ENCODE measurements around the gene TSPOAP1. TPM values are rescaled to one million over a fixed set of nuclear protein-coding genes. Genes with fewer than 3 reads are reported as not detected.

The TSPOAP1 gene
- total RNA-seq, 1 donor from 2014 or later: 1.3 TPM

DNA sequence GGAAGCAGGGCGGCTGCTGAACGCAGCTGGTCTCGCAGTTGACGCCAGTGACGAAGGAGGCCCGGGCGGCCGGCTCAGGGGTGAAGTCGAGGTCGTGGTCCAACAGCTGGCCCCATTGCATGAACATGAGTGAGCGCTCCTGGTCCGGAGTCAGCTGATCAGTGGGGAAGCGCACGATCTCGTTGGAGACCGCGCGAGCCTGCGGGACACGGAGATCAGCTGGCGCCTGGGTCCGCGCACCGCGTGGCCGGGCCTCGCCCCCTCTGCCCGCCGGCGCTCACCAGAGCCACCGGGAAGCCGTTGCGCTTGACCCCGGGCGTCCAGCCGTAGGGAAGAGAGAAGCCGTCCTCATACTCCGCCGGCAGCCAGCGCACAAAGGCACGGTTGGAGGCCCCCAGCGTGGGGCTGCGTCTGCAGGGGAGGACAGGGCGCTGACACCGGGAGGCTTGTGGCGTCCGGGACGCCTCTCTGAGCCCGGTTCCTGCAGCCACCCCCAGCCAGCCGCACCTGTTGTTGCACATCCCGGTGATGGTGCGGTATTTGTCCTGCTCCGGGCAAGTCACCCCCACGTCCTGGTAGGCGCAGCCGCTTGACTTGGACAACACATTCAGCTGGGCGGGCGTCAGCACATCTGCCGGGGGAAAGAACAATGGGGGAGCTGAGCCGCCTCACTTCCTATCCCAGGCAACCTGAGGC is 49.4 kb downstream of the TSPOAP1 start:
- DNase-seq (ENCODE audit: low spot score): peak; percentile 89

- no peak for DNase-seq (ENCODE audit: low spot score)
These were observed 50.0 kb downstream of the TSPOAP1 start for GRCh38 chr17:58278661-58279015.

- DNase-seq (ENCODE audit: low spot score): peak; percentile 87
These were observed 50.6 kb downstream of the TSPOAP1 start for GRCh38 chr17:58277802-58278595.

DNA sequence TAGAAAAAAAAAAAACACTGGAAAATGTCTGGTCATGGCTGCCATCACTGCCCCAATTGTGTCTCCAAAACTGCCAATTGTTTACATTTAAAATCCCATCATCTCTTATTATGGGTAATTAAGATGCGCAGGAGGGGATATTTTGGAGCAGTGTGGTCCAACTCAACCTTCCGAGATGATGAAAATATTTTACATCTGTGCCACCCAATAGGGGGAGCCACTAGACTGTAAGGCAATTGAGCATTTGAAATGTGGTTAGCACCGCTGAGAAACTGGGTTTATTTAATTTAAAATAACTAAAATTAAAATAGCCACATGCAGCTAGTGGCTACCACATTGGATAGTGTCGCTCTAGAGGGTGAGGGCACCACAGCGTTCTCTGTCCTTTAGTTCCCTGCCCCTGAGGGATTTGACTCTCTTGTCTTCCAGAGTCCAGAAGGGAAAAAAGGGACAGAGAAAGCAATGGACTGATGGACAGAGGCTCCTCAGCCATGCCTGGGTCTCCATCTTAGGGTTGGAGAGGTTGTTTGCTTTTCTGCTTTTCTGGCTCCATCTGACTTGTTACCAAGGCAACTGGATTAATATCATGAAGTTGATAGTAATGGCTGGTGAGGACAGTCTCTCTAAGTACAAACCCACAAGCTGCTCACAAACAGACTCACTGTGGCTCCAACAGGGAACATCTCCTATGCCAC is 51.3 kb downstream of the TSPOAP1 start:
- DNase-seq (ENCODE audit: low spot score): no peak

DNA sequence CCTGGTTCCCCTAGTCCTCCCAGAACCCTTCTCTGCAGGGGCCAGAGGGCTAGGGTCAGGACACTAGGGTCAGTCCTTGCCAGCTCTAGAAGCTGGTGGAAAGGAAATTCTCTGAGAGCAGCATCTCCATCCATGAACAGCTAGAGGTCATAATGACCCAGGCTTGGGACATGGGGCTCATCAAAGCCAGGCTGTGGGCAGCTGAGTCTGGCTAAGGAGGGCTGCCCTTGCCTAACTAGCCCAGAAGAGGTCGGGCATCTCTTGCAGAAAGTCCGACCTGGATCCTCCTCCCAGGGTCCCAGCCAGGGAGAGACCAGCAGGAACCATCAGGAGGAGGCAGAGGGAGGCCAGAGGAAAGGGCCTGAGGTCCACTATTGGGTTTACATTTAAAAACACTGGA is 52.2 kb downstream of the TSPOAP1 start:
- DNase-seq (ENCODE audit: low spot score): peak; percentile 80

DNA sequence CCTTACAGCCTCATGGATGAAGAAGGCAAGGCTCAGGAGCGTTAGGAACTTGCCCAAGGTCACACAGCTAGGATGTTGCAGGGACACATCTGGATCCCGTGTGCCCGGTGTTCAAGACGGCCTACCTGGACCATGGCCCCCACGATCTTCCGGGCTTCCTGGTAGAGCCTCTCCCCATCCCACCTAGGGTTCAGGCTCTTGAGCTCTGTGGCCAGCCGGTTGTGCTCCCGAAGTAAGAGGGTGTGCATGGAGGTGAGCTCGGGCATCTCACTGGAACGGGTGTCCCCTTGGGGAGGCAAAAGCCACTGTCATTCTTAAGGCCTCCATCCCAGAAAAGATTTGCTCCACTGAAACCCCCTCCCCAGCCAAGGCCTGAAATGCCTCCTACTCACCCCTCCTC is 53.2 kb downstream of the TSPOAP1 start:
- DNase-seq (ENCODE audit: low spot score): peak; percentile 64

GRCh38 chr17:58273453-58274104 is 55.0 kb downstream of the TSPOAP1 start:
- DNase-seq (ENCODE audit: low spot score): peak; percentile 82

- peak; percentile 74 for DNase-seq (ENCODE audit: low spot score)
These were observed 56.0 kb downstream of the TSPOAP1 start for GRCh38 chr17:58272367-58273280.

DNA sequence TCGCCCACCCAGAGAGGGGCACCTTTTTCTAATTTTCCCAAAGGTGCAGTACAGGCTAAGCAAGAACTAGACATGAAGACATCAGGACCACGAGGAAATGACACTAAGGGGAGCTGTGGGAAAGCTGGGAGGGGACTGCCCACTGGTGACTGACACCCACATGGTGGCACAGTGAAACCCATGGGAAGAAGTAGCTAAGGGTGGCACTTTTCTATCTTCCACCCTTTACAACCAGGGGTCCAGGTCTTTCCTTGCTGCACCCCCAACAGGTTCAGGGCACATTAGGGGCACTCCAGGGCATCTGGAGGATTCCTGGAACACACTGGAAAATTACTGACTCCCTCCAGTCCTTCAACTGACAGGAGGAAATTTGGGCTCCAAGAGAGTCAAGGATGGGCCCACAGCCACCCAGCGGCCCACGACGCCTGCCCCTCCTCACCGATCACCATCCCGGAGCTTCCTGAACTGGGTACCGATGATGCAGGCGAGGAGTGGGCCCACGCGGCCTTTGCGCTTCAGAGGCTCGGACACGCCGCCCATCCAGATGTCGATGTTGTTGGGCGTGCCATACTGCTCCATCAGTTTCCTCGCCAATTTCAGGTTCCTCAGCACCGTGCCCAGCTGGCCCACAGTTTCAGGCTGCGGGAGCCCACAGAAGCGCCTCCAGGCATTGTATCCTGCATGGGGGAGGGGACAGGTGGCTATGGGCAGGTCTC is 57.2 kb downstream of the TSPOAP1 start:
- peak; percentile 71 for DNase-seq (ENCODE audit: low spot score)

- peak; percentile 55 for DNase-seq (ENCODE audit: low spot score)
These were observed 57.9 kb downstream of the TSPOAP1 start for GRCh38 chr17:58270476-58271215.

DNA sequence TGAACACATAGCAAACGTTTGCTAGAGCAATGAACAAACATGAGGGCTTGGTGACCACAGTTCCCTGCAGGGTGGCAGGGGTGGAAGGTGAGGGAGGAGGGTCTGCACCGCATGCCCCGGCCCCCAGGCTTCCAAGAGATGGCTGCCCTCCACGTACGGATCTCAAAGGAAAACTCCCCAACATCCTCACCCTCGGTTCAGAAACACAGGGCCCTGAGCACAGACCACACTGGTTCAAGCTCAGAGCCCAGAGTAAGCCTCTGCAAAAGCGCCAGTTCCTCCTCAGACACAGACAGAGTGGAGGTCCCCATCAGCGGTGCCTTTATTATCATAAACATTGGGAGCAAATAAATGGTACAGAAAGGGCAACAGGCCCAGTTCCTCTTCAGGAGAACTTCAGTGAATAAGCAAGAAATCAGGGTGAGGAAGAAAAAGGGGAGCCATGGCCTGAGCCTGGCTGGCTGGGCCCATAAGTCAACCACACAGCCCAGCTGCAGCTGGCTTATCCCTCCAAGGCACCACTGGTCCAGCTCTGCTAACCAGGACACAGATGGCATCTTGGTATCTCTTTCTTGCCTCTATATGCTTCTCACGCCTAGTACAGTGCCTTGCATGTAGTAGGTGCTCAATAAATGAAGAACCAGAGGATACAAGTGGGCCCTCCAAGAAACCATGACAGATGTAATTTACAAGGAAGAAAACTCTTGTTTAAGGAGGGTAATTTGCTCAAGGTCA is 58.9 kb downstream of the TSPOAP1 start:
- peak; percentile 11 for DNase-seq (ENCODE audit: low spot score)

DNA sequence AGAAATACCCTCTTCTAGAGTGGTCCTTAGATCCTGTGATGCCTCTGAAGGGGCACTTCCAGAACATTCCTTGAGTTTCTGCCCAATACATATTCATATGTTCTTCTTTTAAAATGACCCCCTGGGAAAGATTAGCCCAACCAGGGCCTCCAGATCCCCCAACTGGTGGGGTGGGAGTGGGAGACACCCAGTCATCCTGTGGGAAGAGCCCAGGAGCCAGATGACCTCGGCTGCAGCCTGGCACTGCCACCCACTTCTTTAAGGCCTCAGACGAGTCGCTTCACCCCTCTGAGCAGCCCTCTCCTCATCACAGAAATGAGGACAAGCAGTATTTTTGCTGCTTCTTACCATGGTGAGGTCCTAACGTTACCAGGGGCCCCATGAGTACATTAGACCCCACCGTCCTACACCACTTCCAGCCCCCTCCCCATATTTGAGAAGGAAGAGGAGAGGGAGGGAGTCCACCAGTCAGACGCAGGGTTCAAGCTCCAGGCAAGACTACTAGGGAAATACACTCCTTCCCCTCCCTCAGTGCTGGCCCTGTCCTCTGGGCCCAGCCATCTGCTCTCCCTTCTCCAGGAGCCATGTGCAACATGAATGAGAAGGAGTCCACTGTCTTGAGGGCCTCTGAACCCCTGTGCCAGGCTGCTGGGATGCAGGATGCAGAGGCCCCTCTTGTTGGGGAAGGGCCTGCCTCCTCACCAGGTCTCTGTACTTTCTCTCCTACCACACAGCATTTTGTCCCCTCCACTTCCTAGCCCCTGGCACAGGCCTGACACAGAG is 59.6 kb downstream of the TSPOAP1 start:
- peak; percentile 47 for DNase-seq (ENCODE audit: low spot score)

DNA sequence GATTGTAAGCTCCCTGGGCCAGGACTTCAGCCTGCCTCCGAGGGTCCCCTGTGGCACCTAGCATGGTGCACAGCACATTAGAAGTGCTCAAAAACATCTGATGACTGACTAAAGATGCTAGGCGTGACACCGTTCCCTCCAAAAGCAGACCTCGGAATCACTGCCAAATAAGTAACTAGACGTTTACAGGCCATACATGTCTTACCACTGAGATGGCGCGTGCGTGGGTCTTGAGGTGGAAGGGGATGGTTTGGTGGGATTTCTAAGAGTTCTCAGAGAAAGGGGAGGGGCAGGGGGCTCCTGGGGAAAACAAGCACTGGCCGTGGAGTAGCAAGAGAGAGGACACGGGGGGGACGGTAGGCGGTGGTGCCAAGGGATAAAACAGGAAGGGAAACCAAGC is 60.3 kb downstream of the TSPOAP1 start:
- DNase-seq (ENCODE audit: low spot score): peak; percentile 79

DNA sequence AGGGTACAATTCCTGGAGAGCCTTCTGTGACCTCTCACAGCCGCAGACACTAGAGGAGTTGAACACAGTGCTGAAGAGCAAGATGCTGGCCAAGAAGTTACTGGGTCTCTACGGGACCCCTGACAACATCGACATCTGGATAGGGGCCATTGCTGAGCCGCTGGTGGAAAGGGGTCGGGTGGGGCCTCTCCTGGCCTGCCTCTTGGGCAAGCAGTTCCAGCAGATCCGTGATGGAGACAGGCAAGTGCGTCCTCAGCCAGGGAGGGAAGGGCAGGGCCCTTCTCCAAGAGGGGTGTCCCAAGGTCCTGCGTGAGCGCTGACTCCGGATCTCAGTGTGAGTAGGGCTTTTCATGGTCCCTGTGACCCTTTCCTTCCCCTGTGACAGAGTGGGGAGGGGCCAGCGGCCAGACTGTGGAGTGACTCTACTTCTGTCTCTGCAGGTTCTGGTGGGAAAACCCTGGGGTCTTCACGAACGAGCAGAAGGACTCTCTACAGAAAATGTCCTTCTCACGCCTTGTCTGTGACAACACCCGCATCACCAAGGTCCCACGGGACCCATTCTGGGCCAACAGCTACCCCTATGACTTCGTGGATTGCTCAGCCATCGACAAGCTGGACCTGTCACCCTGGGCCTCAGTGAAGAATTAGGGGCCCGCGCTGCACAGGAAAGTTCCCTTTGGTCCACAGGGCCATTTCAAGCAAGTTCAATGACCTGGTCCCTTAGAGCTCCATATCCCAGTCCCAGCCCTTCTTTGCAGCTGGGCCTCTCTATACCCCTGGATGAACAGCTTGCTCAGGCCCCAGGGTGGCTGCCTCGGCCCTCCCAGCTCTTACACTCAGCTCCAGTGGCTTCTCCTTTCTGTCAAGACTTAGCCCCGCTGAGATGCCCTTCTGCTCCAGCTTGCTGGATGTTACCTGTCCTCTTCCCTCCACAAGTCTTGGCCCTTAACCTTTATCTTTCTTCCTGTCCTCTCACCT is 61.0 kb downstream of the TSPOAP1 start:
- peak; percentile 86 for DNase-seq (ENCODE audit: low spot score)

GRCh38 chr17:58265902-58266875 is 62.4 kb downstream of the TSPOAP1 start:
- peak; percentile 47 for DNase-seq (ENCODE audit: low spot score)

Measured in mesenteric fat pad (tissue), 1 donor.